HAP-1 (cell line): Measurements from ENCODE around the gene SIRT4.

ENCODE experiments used
- DNase-seq, 2 experiments: peaks; one replicate each; pipeline ENCODE4 v3.0.0-alpha.2; 2016 to 2020; ENCODE audit warnings: low spot score in 2 of 2
- H3K27me3 ChIP-seq: fragments of 250-450 bp; sonication (Bioruptor Pico); 2 replicates; pipeline ENCODE4 v1.5.1; 2020; ENCODE audit warnings: low read depth, mild to moderate bottlenecking, moderate library complexity
- H3K36me3 ChIP-seq: fragments of 250-450 bp; sonication (Bioruptor Pico); replicated peaks from 2 replicates; pipeline ENCODE4 v1.5.1; 2020; ENCODE audit warnings: mild to moderate bottlenecking
- H3K4me1 ChIP-seq: fragments of 250-450 bp; sonication (Bioruptor Pico); 2 replicates; pipeline ENCODE4 v1.5.1; 2020; ENCODE audit warnings: mild to moderate bottlenecking
- H3K4me3 ChIP-seq: fragments of 250-450 bp; sonication (Bioruptor Pico); 2 replicates; pipeline ENCODE4 v1.5.1; 2020; ENCODE audit warnings: mild to moderate bottlenecking, moderate library complexity
- H3K9me3 ChIP-seq: fragments of 250-450 bp; sonication (Bioruptor Pico); 2 replicates; pipeline ENCODE4 v1.5.1; 2020; ENCODE audit warnings: mild to moderate bottlenecking, moderate library complexity
- in situ Hi-C: fragments of 300-500 bp; cut with MboI; formaldehyde crosslinking; loops from 3 replicates; pipeline ENCODE4 v1.14.3; 2020; ENCODE audit warnings: low sequenced_read_pairs, inconsistent platforms, mixed read lengths

SIRT4 gene

GRCh38 chr12:120264904-120265472 is 37.1 kb upstream of the SIRT4 start:
- DNase-seq, result no peak
- Histone ChIP-seq H3K4me1 (peaks cover 10% of the 10 kb centered on the region), H3K9me3 (no peaks in the 10 kb centered on the region), H3K4me3 (peak overlapping the region; percentile 47), H3K36me3 (no peaks in the 10 kb centered on the region), H3K27me3 (no peaks in the 10 kb centered on the region)
- in situ Hi-C loops, result no loop called here

DNA sequence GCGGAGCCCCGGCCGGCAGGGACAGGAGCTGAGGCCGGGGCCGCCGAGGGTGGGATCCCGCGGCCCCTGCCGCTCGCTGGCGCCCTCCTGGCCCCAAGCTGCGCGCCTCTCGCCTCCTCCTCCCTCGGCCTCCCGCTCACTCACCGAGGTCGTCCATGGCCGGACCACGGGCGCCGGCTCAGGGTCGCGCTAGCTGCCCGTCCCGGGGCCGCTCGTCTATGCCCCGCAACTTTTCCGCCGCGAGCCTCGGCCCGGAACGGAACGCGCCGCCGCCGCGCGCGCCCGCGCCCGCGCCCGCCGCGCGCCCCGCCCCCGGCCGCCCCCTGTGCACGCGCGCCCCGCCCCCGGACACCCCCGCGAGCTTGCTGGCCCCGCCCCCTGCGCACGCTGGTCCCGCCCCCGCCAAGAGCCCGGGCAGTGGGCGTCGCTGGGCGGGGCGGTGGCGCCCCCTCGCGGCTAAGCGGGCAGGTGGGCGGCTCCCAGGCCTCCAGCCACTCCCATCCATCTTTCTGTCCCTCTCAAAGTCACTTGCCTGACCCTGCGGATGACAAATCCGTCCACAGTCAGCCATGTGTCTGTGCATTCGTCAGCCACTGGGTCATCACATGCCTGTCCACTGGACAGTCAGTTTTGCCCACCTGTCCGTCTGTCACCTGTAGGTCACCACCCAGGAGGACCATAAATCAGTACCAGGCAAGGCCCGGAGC is 36.5 kb upstream of the SIRT4 start, which contains the start of gene PXN:
Gene PXN (minus strand): TSS at position 258 of the 707 bp plus-strand sequence. CDS start 101 bp downstream, at position 157.
- Histone ChIP-seq H3K27me3 (no peaks in the 10 kb centered on the region), H3K4me3 (peak within 1 kb of the TSS; percentile 47), H3K9me3 (no peaks in the 10 kb centered on the region), H3K4me1 (peaks cover 10% of the 10 kb centered on the region), H3K36me3 (no peaks in the 10 kb centered on the region)
- in situ Hi-C loops, result no loop called here
- peak; percentile 68 to 92 for DNase-seq

DNA sequence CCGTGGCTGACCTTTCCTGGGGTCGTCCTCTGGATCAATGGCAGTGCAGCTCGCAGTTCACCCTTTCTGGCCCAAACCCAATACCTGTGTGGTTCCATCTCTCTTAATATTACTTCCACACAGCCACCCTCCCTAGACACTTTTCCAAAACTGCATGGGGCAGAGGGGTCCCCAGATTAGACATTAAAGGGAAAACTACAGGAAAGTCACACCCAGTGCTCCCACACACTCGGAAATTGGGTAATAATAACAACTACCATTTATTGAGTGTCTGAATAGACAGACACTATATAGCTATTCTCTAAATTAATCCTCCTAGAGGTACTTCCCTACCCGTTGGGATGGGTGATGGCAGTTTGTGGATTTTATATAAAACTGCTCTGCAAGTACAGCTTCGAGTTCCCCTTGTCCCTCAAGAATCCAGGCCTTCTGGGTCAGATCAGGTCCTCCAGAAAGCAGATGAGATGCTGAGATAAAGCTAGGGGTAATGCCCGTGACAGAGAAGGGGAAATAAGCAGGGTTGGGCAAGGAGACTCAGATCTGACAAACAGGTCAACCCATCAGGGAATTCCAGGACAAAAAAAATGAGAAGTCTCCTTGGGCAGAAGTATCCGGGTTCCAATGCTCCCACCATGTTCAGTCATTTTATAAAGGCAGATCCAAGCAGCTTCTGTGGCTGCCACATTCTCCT is 35.8 kb upstream of the SIRT4 start:
- DNase-seq, result no peak
- Histone ChIP-seq H3K27me3 (no peaks in the 10 kb centered on the region), H3K4me1 (peaks cover 10% of the 10 kb centered on the region), H3K4me3 (peak overlapping the region; percentile 9; the same call in 1 of the 2 replicates), H3K9me3 (no peaks in the 10 kb centered on the region), H3K36me3 (no peaks in the 10 kb centered on the region)
- in situ Hi-C loops, result no loop called here

- DNase-seq, result no peak
- Histone ChIP-seq H3K4me1 (peaks cover 10% of the 10 kb centered on the region), H3K4me3 (no peak overlapping the region), H3K36me3 (no peaks in the 10 kb centered on the region), H3K27me3 (no peaks in the 10 kb centered on the region), H3K9me3 (no peaks in the 10 kb centered on the region)
- in situ Hi-C loops, result no loop called here
Observed at GRCh38 chr12:120267736-120268135, 34.4 kb upstream of the SIRT4 start.

DNA sequence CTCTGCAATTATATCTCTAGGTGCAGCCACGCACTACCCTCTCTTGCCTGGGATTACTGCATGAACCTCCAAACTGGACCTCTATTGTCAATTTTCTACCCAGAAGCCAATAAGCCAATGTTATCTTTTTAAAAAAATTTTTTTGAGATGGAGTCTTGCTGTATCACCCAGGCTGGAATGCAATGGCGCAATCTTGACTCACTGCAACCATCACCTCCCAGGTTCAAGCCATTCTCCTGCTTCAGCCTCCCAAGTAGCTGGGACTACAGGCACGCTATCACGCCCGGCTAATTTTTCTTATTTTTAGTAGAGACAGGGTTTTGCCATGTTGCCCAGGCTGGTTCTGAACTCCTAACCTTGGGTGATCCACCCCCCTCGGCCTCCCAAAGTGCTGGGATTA is 25.4 kb upstream of the SIRT4 start:
- Histone ChIP-seq H3K36me3 (no peaks in the 10 kb centered on the region), H3K9me3 (no peaks in the 10 kb centered on the region), H3K4me1 (no peaks in the 10 kb centered on the region), H3K4me3 (no peak overlapping the region), H3K27me3 (no peaks in the 10 kb centered on the region)
- in situ Hi-C loops, result no loop called here
- no peak for DNase-seq

- Histone ChIP-seq H3K27me3 (no peaks in the 10 kb centered on the region), H3K9me3 (no peaks in the 10 kb centered on the region), H3K4me1 (no peaks in the 10 kb centered on the region), H3K4me3 (no peak overlapping the region), H3K36me3 (no peaks in the 10 kb centered on the region)
- DNase-seq, result no peak
- in situ Hi-C loops, result no loop called here
Observed at GRCh38 chr12:120278137-120279069, 23.7 kb upstream of the SIRT4 start.

GRCh38 chr12:120283318-120283717 is 18.8 kb upstream of the SIRT4 start:
- Histone ChIP-seq H3K36me3 (no peaks in the 10 kb centered on the region), H3K27me3 (no peaks in the 10 kb centered on the region)
- no peak for DNase-seq

DNA sequence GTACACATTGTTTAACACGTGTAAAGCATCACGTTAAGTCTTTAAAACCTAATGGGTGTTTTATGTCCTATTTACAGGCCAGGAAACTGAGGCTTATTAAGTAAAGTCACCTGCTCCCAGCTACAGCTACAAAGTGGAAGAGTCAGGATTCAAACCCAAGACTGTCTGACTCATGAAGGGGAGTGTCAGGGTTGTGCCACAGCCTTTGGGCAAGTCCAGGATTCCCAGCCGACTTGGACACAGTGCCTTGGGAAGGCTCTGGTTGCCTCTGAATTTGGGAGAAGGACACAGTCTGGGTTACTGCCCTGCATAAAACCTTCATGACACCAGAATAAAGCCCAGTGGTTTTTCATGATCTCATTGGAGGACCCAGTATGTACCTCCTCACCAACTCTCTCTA is 17.7 kb upstream of the SIRT4 start:
- Histone ChIP-seq H3K36me3 (no peaks in the 10 kb centered on the region), H3K27me3 (no peaks in the 10 kb centered on the region), H3K4me3 (no peak overlapping the region), H3K4me1 (no peaks in the 10 kb centered on the region), H3K9me3 (no peaks in the 10 kb centered on the region)
- in situ Hi-C loops, result no loop called here
- no peak for DNase-seq

More at GRCh38 chr12:120283318-120283717, 18.8 kb upstream of the SIRT4 start:
- in situ Hi-C loops, result no loop called here
- no peaks in the 10 kb centered on the region for H3K4me1 ChIP-seq
- no peak overlapping the region for H3K4me3 ChIP-seq
- H3K9me3 ChIP-seq, result no peaks in the 10 kb centered on the region

GRCh38 chr12:120286768-120287490 is 15.2 kb upstream of the SIRT4 start:
- Histone ChIP-seq H3K4me1 (peaks cover 9% of the 10 kb centered on the region), H3K4me3 (no peak overlapping the region), H3K9me3 (no peaks in the 10 kb centered on the region), H3K36me3 (no peaks in the 10 kb centered on the region), H3K27me3 (no peaks in the 10 kb centered on the region)
- DNase-seq, result no peak
- in situ Hi-C loops, result no loop called here

DNA sequence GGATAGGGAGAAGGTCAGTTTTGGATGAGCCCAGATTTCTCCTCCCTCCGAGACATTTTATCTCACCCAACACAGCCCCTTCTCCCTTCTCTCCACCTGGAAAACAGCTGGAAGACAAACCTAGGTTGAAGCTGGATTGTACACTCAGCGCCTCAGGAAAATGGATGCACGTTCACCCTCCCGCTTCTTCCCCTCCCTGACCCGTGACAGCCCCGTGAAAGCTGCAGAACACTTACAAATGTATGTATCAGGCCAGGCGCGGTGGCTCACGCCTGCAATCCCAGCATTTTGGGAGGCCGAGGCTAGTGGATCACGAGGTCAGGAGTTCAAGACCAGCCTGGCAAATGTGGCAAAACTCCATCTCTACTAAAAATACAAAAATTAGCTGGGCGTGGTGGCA is 14.6 kb upstream of the SIRT4 start:
- in situ Hi-C loops, result no loop called here
- H3K4me1 ChIP-seq, result peaks cover 9% of the 10 kb centered on the region
- H3K27me3 ChIP-seq, result no peaks in the 10 kb centered on the region
- no peaks in the 10 kb centered on the region for H3K36me3 ChIP-seq
- no peak overlapping the region for H3K4me3 ChIP-seq
- no peaks in the 10 kb centered on the region for H3K9me3 ChIP-seq
- DNase-seq, result no peak

- DNase-seq, result peak; percentile 59 to 82
- H3K36me3 ChIP-seq, result no peaks in the 10 kb centered on the region
- peak overlapping the region; percentile 25 for H3K4me3 ChIP-seq
- H3K27me3 ChIP-seq, result no peaks in the 10 kb centered on the region
- no peaks in the 10 kb centered on the region for H3K9me3 ChIP-seq
- H3K4me1 ChIP-seq, result peaks cover 26% of the 10 kb centered on the region
- in situ Hi-C loops, result no loop called here
Observed at GRCh38 chr12:120290609-120291305, 11.4 kb upstream of the SIRT4 start.

DNA sequence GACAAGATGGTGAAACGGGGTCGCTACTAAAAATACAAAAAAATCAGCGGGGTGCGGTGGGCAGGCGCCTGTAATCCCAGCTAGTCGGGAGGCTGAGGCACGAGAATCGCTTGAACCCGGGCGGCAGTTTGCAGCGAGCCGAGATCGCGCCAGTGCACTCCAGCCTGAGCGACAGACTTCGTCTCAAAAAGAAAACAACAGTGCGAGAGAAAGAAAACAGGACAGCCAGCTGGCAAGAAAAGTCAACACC is 9.8 kb upstream of the SIRT4 start:
- H3K36me3 ChIP-seq, result no peaks in the 10 kb centered on the region
- peaks cover 26% of the 10 kb centered on the region for H3K4me1 ChIP-seq
- H3K9me3 ChIP-seq, result no peaks in the 10 kb centered on the region
- no peak for DNase-seq
- H3K27me3 ChIP-seq, result no peaks in the 10 kb centered on the region
- in situ Hi-C loops, result no loop called here
- H3K4me3 ChIP-seq, result peak overlapping the region; percentile 37
